HG03196 (cell line): ENCODE measurements around the gene ENTPD6.

Source experiments
- ATAC-seq: cut with Tn5 transposase; IDR thresholded peaks from one replicate; pipeline ENCODE4 v1.9.1; 2021; ENCODE audit not compliant: unreplicated experiment

ENTPD6 gene

DNA sequence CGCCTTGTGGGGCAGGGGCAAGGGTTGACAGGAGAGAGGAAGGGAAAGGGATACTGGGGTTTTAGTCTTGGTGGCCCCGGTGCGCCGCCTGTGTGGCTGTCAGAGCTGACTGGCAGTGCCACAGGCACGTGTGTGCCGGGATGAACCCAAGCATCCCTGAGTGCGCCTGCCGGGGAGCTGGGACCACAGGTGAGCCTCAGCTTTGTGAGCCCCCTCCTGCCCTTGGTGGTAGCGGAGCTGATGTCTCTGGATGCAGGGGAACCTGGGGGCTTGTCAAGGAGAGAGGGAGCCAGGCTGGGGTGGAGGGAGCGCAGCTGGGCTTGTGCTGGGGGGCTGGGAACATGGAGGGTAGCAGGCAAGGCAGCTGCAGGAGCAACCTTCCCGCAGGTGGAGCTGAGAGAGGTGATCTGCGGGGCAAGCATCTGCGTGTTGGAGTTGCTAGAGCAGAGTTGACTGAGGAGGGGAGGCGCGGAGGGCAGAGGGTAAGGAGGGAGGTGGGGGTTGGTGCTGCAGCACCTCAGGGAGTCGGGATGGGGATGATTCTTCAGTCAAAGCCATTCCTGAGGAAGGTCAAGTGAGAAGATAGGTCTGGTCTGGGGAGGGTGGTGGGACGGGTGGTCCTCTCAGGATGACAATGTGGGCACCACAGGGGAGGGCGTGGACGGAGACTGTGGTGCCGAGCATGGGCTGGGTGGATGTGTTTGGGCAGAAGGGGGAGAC lies 80.5 kb downstream of the ENTPD6 start:
- no peak for ATAC-seq
